HG03196 (cell line): Measurements from ENCODE around the gene GTPBP10.

Source experiments
- ATAC-seq: cut with Tn5 transposase; IDR thresholded peaks from one replicate; pipeline ENCODE4 v1.9.1; 2021; ENCODE audit not compliant: unreplicated experiment

The GTPBP10 gene

DNA sequence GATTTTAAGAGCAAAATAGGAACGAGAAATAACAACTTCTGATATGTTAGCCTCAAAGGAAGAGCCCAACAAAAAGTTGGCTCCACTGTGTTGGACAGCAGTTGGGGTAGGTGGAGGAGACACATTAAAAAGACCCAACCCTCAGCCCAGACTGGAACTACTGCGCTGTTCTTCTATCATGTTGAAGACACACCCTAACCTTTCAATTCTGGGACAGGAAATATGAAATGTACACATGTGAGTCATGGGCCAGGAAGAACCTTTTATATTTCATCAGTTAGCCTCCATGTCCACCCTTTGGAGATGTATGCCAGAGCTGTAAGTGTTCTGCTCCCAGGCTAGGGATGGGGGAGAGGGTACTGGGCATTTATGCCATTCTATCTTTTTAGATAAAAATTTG is 78.9 kb downstream of the GTPBP10 start:
- no peak for ATAC-seq

DNA sequence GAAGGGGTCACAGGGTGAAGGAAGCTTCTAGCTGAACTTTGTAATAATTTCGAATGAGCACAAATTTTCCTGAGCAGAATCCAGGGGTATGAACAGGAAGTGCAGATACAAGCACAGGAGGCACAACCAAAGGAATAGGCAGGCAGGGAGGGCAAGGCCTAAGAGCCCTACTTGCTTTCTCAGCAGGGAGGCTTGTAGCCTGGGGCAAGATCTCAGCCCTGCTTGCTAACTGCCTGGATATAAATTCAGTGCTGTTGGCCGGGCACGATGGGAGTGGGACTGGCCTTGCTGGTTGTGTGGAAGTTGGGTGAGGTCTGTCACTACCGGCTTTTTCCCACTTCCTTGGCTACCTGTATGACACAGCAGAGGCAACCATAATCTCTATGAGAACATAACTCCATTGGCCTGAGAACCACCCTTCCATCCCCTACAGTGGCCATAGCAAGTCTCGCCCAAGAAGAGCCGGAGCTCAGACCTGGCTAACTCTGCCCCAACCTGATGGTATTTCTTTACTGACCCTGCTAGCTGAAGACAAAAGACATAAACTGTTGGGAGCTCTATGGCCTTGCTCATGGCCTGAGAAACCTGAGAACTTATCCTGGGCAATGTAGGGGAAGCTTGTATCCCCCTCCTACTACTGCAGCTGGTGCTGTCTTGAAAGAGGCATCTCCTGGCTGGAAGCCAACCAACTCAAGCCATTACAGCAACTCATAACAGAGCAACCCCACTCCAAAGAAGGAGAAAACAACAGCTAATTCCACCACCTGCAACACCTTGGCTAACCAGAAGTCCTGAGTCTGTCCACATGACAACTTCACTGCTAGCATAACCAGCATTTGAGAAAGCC is 84.3 kb downstream of the GTPBP10 start:
- no peak for ATAC-seq

DNA sequence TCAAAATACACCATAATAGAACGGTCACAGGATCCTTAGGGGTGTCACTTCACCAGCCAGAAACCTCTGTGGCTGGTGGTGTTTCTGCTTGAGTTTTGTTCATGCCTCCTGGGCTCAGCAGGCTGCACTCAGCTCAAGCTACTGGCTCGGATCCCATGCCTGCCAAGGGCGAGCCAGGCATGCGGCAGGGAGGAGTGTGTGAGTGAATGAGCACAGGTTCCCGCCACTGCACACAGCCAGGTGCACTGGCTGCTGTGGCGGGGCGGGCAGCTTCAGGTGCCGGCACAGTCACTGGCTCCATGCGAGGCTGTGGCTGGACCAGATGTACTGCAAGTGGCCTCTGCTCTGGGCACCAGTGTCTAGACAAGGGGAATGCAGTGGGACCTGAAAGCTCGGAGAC is 86.2 kb downstream of the GTPBP10 start:
- ATAC-seq = no peak

DNA sequence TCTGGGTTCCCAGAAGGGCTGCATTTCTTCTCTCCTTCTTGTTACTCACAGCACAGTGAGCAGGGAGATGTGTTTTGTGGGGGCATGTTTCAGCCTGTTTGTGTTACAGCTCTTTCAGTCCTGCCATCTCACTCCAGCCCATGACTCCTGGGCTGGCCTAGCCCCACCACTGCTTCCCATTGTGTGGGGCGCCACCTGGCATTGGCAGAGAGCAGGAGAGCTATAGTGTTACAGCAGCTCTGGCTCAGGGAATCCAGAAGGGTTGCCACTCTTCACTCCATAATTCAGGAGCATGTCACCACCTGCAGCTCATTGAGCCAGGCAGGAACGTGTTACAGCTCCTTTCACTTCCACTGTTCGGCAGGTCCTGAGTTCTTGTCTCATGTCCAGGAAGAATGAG is 86.7 kb downstream of the GTPBP10 start:
- ATAC-seq = no peak
